SK-N-SH treated with all-trans-retinoic acid at 6 μM for 48 hours (cell line): ENCODE results near the gene IL16.

ENCODE experiments used
- PPARA ChIP-seq: fragments of 250-450 bp; sonication (Bioruptor Pico); IDR thresholded peaks from 2 replicates; pipeline ENCODE4 v1.5.0; 2020; ENCODE audit warnings: mild to moderate bottlenecking, borderline replicate concordance
- RARB ChIP-seq: fragments of 250-450 bp; sonication (Bioruptor Pico); IDR thresholded peaks from 2 replicates; pipeline ENCODE4 v1.8.0; 2021; ENCODE audit warnings: mild to moderate bottlenecking, moderate library complexity

- TF ChIP-seq PPARA (CRISPR knock-in tag): no peak
- TF ChIP-seq RARB (CRISPR knock-in tag): no peak
Measured at GRCh38 chr15:81221449-81221848, 24.8 kb downstream of the IL16 start.
